ENCODE results near the gene IDH2.
A peak's percentile ranks its signal among the peaks of the same experiment; 100 is the strongest.

The IDH2 gene

DNA sequence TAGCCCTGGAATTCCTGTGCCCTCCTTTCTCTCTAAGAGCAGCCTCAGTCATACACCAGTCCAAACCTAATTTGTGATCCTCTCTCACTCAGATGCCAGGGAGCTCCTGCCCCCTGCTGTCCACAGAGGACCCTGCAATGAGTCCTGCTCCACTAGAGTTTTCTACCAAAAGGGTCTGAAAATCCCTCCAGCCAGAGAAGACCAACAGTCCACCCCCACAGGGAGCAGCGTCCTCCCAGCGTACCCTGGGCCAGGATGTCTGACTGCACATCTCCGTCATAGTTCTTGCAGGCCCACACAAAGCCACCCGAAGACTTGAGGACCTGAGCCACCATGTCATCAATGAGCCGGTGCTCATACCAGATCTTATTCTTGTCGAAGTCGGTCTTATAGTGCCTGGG lies 15.4 kb downstream of the IDH2 start:
- DNase-seq (ENCODE audit: low read depth), result peak; percentile 74
- TF ChIP-seq, protein P1, sequence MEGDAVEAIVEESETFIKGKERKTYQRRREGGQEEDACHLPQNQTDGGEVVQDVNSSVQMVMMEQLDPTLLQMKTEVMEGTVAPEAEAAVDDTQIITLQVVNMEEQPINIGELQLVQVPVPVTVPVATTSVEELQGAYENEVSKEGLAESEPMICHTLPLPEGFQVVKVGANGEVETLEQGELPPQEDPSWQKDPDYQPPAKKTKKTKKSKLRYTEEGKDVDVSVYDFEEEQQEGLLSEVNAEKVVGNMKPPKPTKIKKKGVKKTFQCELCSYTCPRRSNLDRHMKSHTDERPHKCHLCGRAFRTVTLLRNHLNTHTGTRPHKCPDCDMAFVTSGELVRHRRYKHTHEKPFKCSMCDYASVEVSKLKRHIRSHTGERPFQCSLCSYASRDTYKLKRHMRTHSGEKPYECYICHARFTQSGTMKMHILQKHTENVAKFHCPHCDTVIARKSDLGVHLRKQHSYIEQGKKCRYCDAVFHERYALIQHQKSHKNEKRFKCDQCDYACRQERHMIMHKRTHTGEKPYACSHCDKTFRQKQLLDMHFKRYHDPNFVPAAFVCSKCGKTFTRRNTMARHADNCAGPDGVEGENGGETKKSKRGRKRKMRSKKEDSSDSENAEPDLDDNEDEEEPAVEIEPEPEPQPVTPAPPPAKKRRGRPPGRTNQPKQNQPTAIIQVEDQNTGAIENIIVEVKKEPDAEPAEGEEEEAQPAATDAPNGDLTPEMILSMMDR (IDR thresholded peaks at IDR 0.05; ENCODE audit: low read depth, low read length), result peak; percentile 98
- no peak for TF ChIP-seq POLR2A (IDR thresholded peaks at IDR 0.05; ENCODE audit: extremely low read depth, insufficient read length)
- no peak overlapping the region for H3K4me3 ChIP-seq (ENCODE audit: low read depth, low read length)

DNA sequence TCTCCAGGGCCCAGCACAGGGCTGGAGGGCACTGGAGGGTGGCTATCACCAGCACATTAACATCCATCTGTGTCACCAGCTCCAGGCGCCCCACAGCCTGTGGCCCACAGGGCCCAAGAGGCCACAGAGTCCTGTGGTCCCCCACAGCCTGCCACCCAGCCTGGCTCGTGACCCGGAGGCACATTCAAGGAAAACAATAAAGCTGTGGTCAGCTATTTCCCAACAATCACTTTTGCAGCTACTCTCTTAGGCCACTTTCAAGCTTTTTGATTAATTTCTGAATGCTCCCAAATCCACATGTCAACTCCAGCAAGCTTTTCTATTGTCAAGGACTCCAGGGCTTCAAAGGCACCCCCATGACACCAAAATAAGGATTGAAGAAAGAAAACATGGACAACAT lies 16.7 kb downstream of the IDH2 start:
- no peak overlapping the region for H3K4me3 ChIP-seq (ENCODE audit: low read depth, low read length)
- no peak for TF ChIP-seq POLR2A (IDR thresholded peaks at IDR 0.05; ENCODE audit: extremely low read depth, insufficient read length)
- peak; percentile 39 for DNase-seq (ENCODE audit: low read depth)

DNA sequence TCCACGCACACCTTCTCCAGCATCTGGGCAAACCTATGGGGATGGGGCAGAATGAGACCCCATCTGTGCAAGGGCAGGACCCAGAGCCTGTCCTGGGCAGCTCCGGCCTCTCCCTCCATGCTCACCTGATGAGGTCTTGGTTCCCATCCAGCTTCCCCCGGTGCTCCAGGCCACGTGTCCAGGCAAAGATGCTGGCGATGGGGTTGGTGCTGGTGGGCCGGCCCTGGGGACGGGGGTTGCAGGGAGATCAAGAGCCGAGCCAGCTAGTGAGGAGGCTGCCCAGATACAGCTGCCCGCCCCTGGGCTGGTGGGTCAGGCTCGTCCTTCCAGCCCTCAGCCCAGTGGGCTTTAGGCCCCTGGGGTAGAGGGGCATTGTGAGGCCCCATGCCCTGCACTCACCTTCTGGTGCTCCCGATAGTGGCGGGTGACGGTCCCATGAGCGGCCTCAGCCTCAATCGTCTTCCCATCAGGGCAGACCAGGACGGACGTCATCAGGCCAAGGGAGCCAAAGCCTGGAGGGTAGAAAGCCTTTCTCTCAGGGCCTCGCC lies 17.3 kb downstream of the IDH2 start:
- TF ChIP-seq, protein P1 (IDR thresholded peaks at IDR 0.05; ENCODE audit: low read depth, low read length), result no peak
- no peak for DNase-seq (ENCODE audit: low read depth)
- no peak overlapping the region for H3K4me3 ChIP-seq (ENCODE audit: low read depth, low read length)

DNA sequence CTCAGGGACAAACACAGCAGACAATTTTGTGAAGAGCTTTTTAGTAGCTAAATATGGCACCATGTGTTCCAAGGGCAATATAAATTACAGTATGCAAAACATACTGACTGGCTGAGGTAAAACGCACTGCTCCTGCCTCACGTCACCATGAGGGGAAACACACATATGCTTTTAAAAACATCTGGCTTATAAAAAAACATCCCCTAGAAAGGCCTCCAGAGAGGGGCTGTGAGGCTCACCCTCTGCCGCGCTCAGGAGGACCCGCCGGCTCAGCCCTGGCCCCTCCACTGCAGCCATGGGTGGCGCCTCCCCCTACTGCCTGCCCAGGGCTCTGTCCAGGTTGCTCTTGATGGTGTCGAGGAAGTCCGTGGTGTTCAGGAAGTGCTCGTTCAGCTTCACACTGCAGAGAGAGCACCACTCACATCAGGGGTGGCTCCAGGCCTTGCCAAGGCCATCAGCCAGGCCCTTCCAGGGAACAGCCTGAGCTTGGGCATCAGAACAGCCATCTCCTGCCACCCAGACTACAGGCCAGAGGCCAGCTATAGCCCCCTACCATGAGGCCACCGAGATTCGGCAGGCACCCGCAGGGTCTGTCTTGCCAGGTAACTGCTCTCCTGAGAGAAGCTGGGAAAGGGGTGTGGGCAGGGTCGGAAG lies 18.2 kb downstream of the IDH2 start:
- DNase-seq (ENCODE audit: low read depth), result no peak
- TF ChIP-seq, protein P1 (IDR thresholded peaks at IDR 0.05; ENCODE audit: low read depth, low read length), result no peak
- TF ChIP-seq POLR2A (IDR thresholded peaks at IDR 0.05; ENCODE audit: extremely low read depth, insufficient read length) (no peak), MYC (IDR thresholded peaks at IDR 0.05; ENCODE audit: low read depth, low read length) (no peak)
- TF ChIP-seq, protein P2, sequence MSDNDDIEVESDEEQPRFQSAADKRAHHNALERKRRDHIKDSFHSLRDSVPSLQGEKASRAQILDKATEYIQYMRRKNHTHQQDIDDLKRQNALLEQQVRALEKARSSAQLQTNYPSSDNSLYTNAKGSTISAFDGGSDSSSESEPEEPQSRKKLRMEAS (IDR thresholded peaks at IDR 0.05; ENCODE audit: low read depth, low read length), result no peak
- no peak overlapping the region for H3K4me3 ChIP-seq (ENCODE audit: low read depth, low read length)

DNA sequence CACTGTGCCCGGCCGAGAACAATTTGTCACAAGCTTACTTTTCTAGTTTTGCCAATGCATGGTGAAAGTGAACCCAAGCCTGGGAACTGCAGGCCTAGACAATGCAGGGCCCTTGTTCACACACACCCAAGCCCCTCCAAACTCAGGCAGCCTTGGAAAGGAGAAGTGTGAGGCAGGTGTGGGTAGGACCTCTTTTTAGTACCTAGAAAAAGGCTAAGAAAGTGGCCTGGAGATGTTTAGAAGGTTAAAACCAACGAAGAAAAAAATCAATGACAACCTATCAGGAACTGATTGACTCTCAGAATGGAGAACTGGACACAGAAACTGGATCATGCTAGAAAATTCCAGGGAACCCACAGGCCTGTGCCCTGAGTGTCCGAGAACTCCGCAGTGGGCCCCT lies 18.8 kb downstream of the IDH2 start:
- H3K4me3 ChIP-seq (ENCODE audit: low read depth, low read length), result no peak overlapping the region
- TF ChIP-seq, protein P2 (IDR thresholded peaks at IDR 0.05; ENCODE audit: low read depth, low read length), result no peak
- no peak for DNase-seq (ENCODE audit: low read depth)

DNA sequence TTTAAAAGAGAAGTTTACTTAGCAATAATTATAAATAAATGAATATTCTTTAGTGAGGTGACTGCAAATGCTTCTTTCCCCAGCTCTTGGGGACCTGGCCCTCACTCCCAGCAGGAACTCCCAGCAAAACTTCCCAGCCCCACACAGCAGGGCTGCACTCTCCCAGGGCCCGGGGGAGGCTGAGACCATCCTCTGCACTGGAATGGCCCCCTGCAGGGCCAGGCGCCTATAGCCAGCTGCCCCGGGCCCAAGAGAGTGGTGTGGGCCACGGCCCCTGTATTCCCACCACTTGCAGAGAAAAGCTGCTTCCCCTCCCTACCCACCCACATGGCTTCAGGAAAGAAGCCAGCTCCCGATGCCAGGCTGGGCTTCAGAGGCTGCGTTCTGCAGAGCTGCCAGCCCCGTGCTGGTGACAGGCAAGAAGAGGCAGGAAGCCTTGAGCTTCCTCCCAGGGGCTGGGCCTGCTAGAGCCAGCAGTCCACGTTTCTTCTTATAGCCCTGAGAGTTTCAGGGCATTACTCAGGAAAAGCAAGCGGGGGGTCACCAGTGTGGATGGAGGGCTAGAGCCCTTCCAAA lies 20.0 kb downstream of the IDH2 start:
- H3K4me3 ChIP-seq (ENCODE audit: low read depth, low read length), result no peak overlapping the region
- no peak for TF ChIP-seq MYC (IDR thresholded peaks at IDR 0.05; ENCODE audit: low read depth, low read length)
- TF ChIP-seq, protein P1 (IDR thresholded peaks at IDR 0.05; ENCODE audit: low read depth, low read length), result no peak
- TF ChIP-seq, protein P2 (IDR thresholded peaks at IDR 0.05; ENCODE audit: low read depth, low read length), result no peak
- no peak for TF ChIP-seq POLR2A (IDR thresholded peaks at IDR 0.05; ENCODE audit: extremely low read depth, insufficient read length)
- DNase-seq (ENCODE audit: low read depth), result no peak

DNA sequence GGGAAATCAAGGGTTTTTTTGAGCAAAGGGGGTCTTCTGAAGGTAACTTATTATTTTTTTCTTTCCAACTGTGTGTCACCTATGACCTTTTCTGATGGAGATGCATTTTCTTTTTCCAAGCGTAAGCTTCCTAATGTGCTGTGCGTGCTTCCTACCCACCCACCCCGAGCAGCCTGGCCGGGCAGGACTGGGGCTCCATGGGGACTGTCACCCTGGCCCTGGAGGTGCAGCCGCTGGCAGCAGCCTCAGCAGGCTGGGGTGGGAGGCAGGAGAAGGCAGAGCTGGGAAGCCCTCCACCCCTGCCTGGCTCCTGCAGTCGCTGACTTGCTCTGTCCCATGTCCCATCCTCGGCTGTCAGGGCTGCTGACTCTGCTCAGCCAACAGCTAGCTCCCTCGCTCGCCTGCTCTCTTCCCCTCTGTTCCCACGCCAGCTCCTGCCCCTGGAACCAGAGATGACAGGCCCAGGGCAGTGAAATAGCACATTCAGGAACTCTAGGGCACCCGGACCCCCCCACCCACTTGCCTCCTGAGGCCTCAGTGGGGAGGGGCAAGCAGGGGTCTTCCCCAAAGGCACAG lies 21.4 kb downstream of the IDH2 start:
- no peak overlapping the region for H3K4me3 ChIP-seq (ENCODE audit: low read depth, low read length)
- no peak for DNase-seq (ENCODE audit: low read depth)
- TF ChIP-seq MYC (IDR thresholded peaks at IDR 0.05; ENCODE audit: low read depth, low read length) (no peak), POLR2A (IDR thresholded peaks at IDR 0.05; ENCODE audit: extremely low read depth, insufficient read length) (no peak)
- TF ChIP-seq, protein P2 (IDR thresholded peaks at IDR 0.05; ENCODE audit: low read depth, low read length), result no peak
- TF ChIP-seq, protein P1 (IDR thresholded peaks at IDR 0.05; ENCODE audit: low read depth, low read length), result no peak

Data from NB4 (cell line).